CD4-positive, alpha-beta T cell (primary cell): ENCODE results near the gene OPN3. TPM values are rescaled to one million over a fixed set of nuclear protein-coding genes. Genes with fewer than 3 reads are reported as not detected.
A peak's percentile ranks its signal among the peaks of the same experiment; 100 is the strongest.

Experiments
- ATAC-seq: fragments of 200-7000 bp; cut with Tn5 transposase; one replicate; pipeline ENCODE4 v1.10.0; 2022; ENCODE audit warnings: mild to moderate bottlenecking; ENCODE audit not compliant: poor library complexity
- CTCF ChIA-PET: fragments of 350-600 bp; sonication (Branson Sonifier 250); formaldehyde crosslinking; loops from one replicate; lab custom pipeline; 2021; ENCODE audit warnings: antibody characterized with exemption, inconsistent platforms; lab: Charles Lee
- POLR2A ChIA-PET: fragments of 350-600 bp; sonication (Branson Sonifier 250); formaldehyde crosslinking; loops from one replicate; lab custom pipeline; 2021; ENCODE audit warnings: antibody characterized with exemption, inconsistent platforms; lab: Charles Lee
- DNase-seq, 14 experiments: peaks; one replicate each; pipeline ENCODE4 v3.0.0-alpha.2; 2013 to 2020; ENCODE audit warnings: mixed read lengths in 2 of 14
- H3K27ac ChIP-seq, 2 donors: one replicate each; pipeline versions ENCODE4 v1.5.1 to v1.7.0; 2013; ENCODE audit warnings: low read length in 2 of 2, low read depth in 1 of 2, mild to moderate bottlenecking in 1 of 2
- H3K27me3 ChIP-seq, 2 experiments: 1 replicate in 1 of 2; 2 replicates in 1 of 2; pipeline versions ENCODE4 v1.6.1 to v1.7.0; 2013; ENCODE audit warnings: low read length in 2 of 2, control low read depth in 1 of 2, mild to moderate bottlenecking in 1 of 2, moderate library complexity in 1 of 2; ENCODE audit not compliant: insufficient read depth in 2 of 2, control insufficient read depth in 1 of 2
- H3K36me3 ChIP-seq: one replicate; pipeline ENCODE4 v1.6.1; 2013; ENCODE audit warnings: low read length, control low read depth; ENCODE audit not compliant: insufficient read depth
- H3K4me1 ChIP-seq: one replicate; pipeline ENCODE4 v1.6.1; 2013; ENCODE audit warnings: low read length, control low read depth; ENCODE audit not compliant: insufficient read depth
- H3K4me3 ChIP-seq: one replicate; pipeline ENCODE4 v1.5.1; 2013; ENCODE audit warnings: mild to moderate bottlenecking, low read length, moderate library complexity
- H3K9me3 ChIP-seq, 2 experiments: 1 replicate in 1 of 2; 2 replicates in 1 of 2; pipeline versions ENCODE4 v1.6.1 to v1.7.0; 2013; ENCODE audit warnings: low read length in 2 of 2, mild to moderate bottlenecking in 2 of 2, control low read depth in 1 of 2, moderate library complexity in 1 of 2; ENCODE audit not compliant: control insufficient read depth in 1 of 2, insufficient read depth in 1 of 2
- H3K27ac Mint-ChIP-seq: one replicate; pipeline ENCODE4 v1.8.0; 2020; ENCODE audit warnings: mixed read lengths
- H3K27me3 Mint-ChIP-seq: one replicate; pipeline ENCODE4 v1.8.0; 2021; ENCODE audit warnings: mixed read lengths
- H3K36me3 Mint-ChIP-seq: one replicate; pipeline ENCODE4 v1.8.0; 2021; ENCODE audit warnings: low read depth, mixed read lengths
- H3K4me1 Mint-ChIP-seq: one replicate; pipeline ENCODE4 v1.8.0; 2021; ENCODE audit warnings: low read depth, mixed read lengths
- H3K4me3 Mint-ChIP-seq: one replicate; pipeline ENCODE4 v1.8.0; 2020; ENCODE audit warnings: mild to moderate bottlenecking, mixed read lengths
- H3K9me3 Mint-ChIP-seq: one replicate; pipeline ENCODE4 v1.8.0; 2020; ENCODE audit warnings: mixed read lengths
- intact Hi-C, 2 experiments: fragments of 100-400 bp; cut with DNase I in 1 of 2; cut with micrococcal nuclease in 1 of 2; formaldehyde crosslinking; loops; one replicate each; pipeline versions ENCODE4 v1.15.1 to v1.9.0; 2023 to 2025; cut with DNase I, micrococcal nuclease
- total RNA-seq, 174 experiments: library from RNA in 2 of 174; stranded (reverse) in 2 of 174; gene quantifications; one replicate each; pipeline ENCODE4 v1.2.3 and lab custom pipeline; 2021 to 2026
- TF ChIP-seq, protein P1 (sequence below): fragments of 200-600 bp; IDR thresholded peaks from one replicate; pipeline ENCODE4 v1.8.0; 2022; ENCODE audit warnings: antibody characterized with exemption, mild to moderate bottlenecking

OPN3 gene
- total RNA-seq, 2 experiments from 2014 or later = 1.9 to 2.3 TPM

DNA sequence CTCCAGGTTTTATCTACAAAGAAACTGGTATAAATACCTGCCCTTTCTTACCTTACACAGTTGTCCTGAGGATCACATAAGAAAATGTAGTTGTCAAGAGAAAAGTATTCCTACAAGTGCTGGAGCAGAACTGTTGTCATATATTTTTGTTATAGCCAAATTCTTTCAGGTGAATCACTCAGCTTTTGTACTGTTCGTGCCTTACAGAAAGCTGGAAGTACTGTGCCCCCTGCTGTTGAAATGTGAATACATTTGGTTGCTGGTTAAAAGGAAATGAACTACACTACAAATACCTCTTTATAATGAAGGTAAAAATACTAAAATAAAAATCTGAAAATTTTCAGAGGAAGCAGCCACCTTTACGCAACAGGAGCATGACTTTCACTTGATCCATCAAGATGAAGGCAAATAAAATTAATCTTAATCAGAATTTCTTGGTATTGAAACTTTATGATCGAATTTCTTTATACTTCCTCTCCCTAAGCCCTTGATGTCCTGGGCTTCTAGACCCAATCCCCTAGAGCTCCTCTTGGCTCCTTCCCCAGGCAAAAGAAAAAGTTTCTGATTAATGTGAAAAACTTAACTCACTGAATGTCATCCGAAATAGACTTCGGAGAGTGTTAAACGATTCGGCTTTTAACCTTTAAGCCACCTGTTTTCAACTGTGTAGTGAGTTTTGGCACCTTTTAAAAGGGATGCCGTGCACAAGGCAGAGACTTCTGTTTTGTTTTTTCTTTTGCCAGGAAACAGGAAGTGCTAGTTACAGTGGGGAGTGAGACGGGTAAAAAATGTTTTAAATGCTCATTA lies 12.5 kb downstream of the OPN3 start:
- Mint-ChIP-seq H3K4me1 (peaks cover 24% of the 10 kb centered on the region), H3K36me3 (no peaks in the 10 kb centered on the region), H3K9me3 (no peaks in the 10 kb centered on the region), H3K27me3 (no peaks in the 10 kb centered on the region), H3K4me3 (peak overlapping the region; percentile 88), H3K27ac (peak overlapping the region; percentile 94)
- H3K27ac ChIP-seq = peak overlapping the region; percentile 13 to 59
- ATAC-seq (peak; percentile 89), DNase-seq (peak in 10 of 14 experiments; percentile 8 to 82 (median 40))
- H3K4me1 ChIP-seq = peaks cover 2% of the 10 kb centered on the region
- ChIA-PET POLR2A (interaction anchor here (1.0 to 2.7 kb wide), 10 partner anchors 11 to 220 kb away, joined by 3 to 23 read pairs (median 4); partner anchors contain the start of genes CHML, EXO1, FH and OPN3), CTCF (interaction anchor here (0.5 to 1.7 kb wide), 11 partner anchors 9 to 109 kb away, joined by 3 to 24 read pairs (median 4); partner anchors contain the start of gene KMO)
- no peaks in the 10 kb centered on the region for H3K36me3 ChIP-seq
- intact Hi-C loops = loop anchor here (1.0 to 5.0 kb wide), 5 partner anchors 16 to 220 kb away; partner anchors contain the start of gene EXO1 (in 1 of the 2)
- H3K4me3 ChIP-seq = peak overlapping the region; percentile 30
- H3K27me3 ChIP-seq = no peaks in the 10 kb centered on the region
- H3K9me3 ChIP-seq = no peaks in the 10 kb centered on the region
- TF ChIP-seq, protein P1, sequence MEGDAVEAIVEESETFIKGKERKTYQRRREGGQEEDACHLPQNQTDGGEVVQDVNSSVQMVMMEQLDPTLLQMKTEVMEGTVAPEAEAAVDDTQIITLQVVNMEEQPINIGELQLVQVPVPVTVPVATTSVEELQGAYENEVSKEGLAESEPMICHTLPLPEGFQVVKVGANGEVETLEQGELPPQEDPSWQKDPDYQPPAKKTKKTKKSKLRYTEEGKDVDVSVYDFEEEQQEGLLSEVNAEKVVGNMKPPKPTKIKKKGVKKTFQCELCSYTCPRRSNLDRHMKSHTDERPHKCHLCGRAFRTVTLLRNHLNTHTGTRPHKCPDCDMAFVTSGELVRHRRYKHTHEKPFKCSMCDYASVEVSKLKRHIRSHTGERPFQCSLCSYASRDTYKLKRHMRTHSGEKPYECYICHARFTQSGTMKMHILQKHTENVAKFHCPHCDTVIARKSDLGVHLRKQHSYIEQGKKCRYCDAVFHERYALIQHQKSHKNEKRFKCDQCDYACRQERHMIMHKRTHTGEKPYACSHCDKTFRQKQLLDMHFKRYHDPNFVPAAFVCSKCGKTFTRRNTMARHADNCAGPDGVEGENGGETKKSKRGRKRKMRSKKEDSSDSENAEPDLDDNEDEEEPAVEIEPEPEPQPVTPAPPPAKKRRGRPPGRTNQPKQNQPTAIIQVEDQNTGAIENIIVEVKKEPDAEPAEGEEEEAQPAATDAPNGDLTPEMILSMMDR = peak; percentile 88

DNA sequence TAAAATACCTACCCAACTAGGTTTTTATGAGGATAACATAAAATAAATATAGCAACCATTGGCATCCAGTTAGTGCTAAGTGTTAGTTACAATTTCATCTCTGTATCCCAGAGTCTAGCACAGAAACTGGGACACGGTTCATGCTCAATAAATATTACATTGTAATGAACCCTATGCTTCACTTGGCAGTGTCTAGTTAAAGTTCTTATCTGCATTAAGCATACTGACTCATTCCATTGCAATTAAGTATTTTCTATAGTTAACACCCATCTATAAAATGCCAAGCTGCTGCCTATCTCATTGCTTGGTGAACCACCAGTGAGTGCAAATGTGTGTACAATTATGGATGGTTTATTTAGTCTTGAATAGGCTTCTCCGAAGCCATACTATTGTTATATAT lies 15.2 kb downstream of the OPN3 start:
- no peaks in the 10 kb centered on the region for H3K9me3 ChIP-seq
- H3K36me3 Mint-ChIP-seq = no peaks in the 10 kb centered on the region
- ChIA-PET CTCF (no interaction called here), POLR2A (no interaction called here)
- no peak for DNase-seq
- H3K27me3 ChIP-seq = no peaks in the 10 kb centered on the region
- peaks cover 2% of the 10 kb centered on the region for H3K4me1 ChIP-seq
- no peaks in the 10 kb centered on the region for H3K9me3 Mint-ChIP-seq
- TF ChIP-seq, protein P1 = no peak
- no peaks in the 10 kb centered on the region for H3K36me3 ChIP-seq
- H3K27me3 Mint-ChIP-seq = no peaks in the 10 kb centered on the region
- H3K27ac Mint-ChIP-seq = no peak overlapping the region
- H3K4me3 ChIP-seq = no peak overlapping the region
- intact Hi-C loops = loop anchor here in 1 of 2 experiments (5.0 kb wide), 2 partner anchors 52 to 222 kb away; partner anchors contain the start of gene EXO1
- H3K27ac ChIP-seq = no peak overlapping the region
- no peak overlapping the region for H3K4me3 Mint-ChIP-seq
- no peak for ATAC-seq
- H3K4me1 Mint-ChIP-seq = peaks cover 15% of the 10 kb centered on the region

GRCh38 chr1:241622669-241623068 lies 17.5 kb downstream of the OPN3 start:
- POLR2A ChIA-PET = interaction anchor here (1.3 kb wide), 1 partner anchor 225 kb away, joined by 3 read pairs; the partner anchor contains the start of gene EXO1
- Mint-ChIP-seq H3K36me3 (no peaks in the 10 kb centered on the region), H3K27ac (no peak overlapping the region), H3K27me3 (no peaks in the 10 kb centered on the region), H3K4me1 (peaks cover 6% of the 10 kb centered on the region), H3K4me3 (no peak overlapping the region), H3K9me3 (no peaks in the 10 kb centered on the region)
- TF ChIP-seq, protein P1 = no peak
- Histone ChIP-seq H3K4me3 (no peak overlapping the region), H3K27ac (no peak overlapping the region), H3K36me3 (no peaks in the 10 kb centered on the region), H3K4me1 (no peaks in the 10 kb centered on the region), H3K9me3 (no peaks in the 10 kb centered on the region), H3K27me3 (no peaks in the 10 kb centered on the region)
- intact Hi-C loops = no loop called here
- ATAC-seq (no peak), DNase-seq (no peak)
- CTCF ChIA-PET = interaction anchor here (1.0 kb wide), 1 partner anchor 12 kb away, joined by 5 read pairs; no protein-coding TSS in a partner anchor
